ENCODE measurements around the gene SPTBN5. TPM values are rescaled to one million over a fixed set of nuclear protein-coding genes. Genes with fewer than 3 reads are reported as not detected.

The SPTBN5 gene
- total and polyA plus RNA-seq, 8 donors, result 0.32 to 11.4 (median 0.84) TPM

GRCh38 chr15:41922353-41922752, 28.5 kb upstream of the SPTBN5 start:
- Histone ChIP-seq H3K9me3 (no peaks in the 10 kb centered on the region), H3K27me3 (no peaks in the 10 kb centered on the region), H3K4me3 (no peak overlapping the region), H3K4me1 (peaks cover 24 to 50% (median 30%) of the 10 kb centered on the region in 3 donors), H3K36me3 (peaks cover 0 to 4% (median 0%) of the 10 kb centered on the region in 3 donors), H3K27ac (peak overlapping the region in 1 of 4 donors; percentile 75)
- intact Hi-C loops (cut with DNase I), result no loop called here
- ATAC-seq, result no peak
- TF ChIP-seq CTCF (IDR thresholded peaks at IDR 0.05), result no peak
- WGBS, 2 donors, result 53 to 54% methylated on average over 9 of the region's 9 CpGs
- peak in 1 of 6 donors; percentile 54 for DNase-seq
- FAIRE-seq, result no peak

- DNase-seq (peak in 1 of 6 donors; percentile 30), FAIRE-seq (no peak), ATAC-seq (no peak)
- TF ChIP-seq CTCF (IDR thresholded peaks at IDR 0.05), result no peak
- intact Hi-C loops (cut with DNase I), result no loop called here
- H3K36me3 ChIP-seq, result peaks cover 0 to 4% (median 0%) of the 10 kb centered on the region in 3 donors
- no peaks in the 10 kb centered on the region for H3K27me3 ChIP-seq
- peak overlapping the region in 1 of 4 donors; percentile 75 for H3K27ac ChIP-seq
- no peaks in the 10 kb centered on the region for H3K9me3 ChIP-seq
- no peak overlapping the region for H3K4me3 ChIP-seq
- 71 to 75% methylated on average over 5 of the region's 5 CpGs for WGBS, 2 donors
- peaks cover 26 to 54% (median 32%) of the 10 kb centered on the region in 3 donors for H3K4me1 ChIP-seq
Observed at GRCh38 chr15:41921639-41922038, 27.8 kb upstream of the SPTBN5 start.

GRCh38 chr15:41921167-41921566, 27.3 kb upstream of the SPTBN5 start:
- ATAC-seq (peak in 1 of 4 donors; percentile 4), DNase-seq (peak in 1 of 6 donors; percentile 39), FAIRE-seq (no peak)
- H3K4me1 ChIP-seq, result peaks cover 28 to 58% (median 36%) of the 10 kb centered on the region in 3 donors
- no peaks in the 10 kb centered on the region for H3K27me3 ChIP-seq
- no peaks in the 10 kb centered on the region for H3K9me3 ChIP-seq
- intact Hi-C loops (cut with DNase I), result no loop called here
- peak overlapping the region in 2 of 4 donors; percentile 71 to 75 for H3K27ac ChIP-seq
- 49 to 53% methylated on average over 9 of the region's 9 CpGs for WGBS, 2 donors
- no peak overlapping the region for H3K4me3 ChIP-seq
- H3K36me3 ChIP-seq, result peaks cover 0 to 4% (median 0%) of the 10 kb centered on the region in 3 donors
- no peak for TF ChIP-seq CTCF (IDR thresholded peaks at IDR 0.05)

- FAIRE-seq (no peak), ATAC-seq (peak; percentile 58 to 80 (median 67)), DNase-seq (peak in 5 of 6 donors; percentile 45 to 88 (median 81))
- H3K4me1 ChIP-seq, result peaks cover 36 to 68% (median 44%) of the 10 kb centered on the region in 3 donors
- no peaks in the 10 kb centered on the region for H3K9me3 ChIP-seq
- peak overlapping the region; percentile 59 to 75 (median 69) for H3K27ac ChIP-seq
- intact Hi-C loops (cut with DNase I), result no loop called here
- peaks cover 0 to 4% (median 0%) of the 10 kb centered on the region in 3 donors for H3K36me3 ChIP-seq
- no peaks in the 10 kb centered on the region for H3K27me3 ChIP-seq
- no peak for TF ChIP-seq CTCF (IDR thresholded peaks at IDR 0.05)
- H3K4me3 ChIP-seq, result no peak overlapping the region
- WGBS, 2 donors, result 13 to 22% methylated on average over 3 of the region's 3 CpGs
Observed at GRCh38 chr15:41919954-41920538, 26.2 kb upstream of the SPTBN5 start.

Data from pancreas (tissue), 10 donors.